Epithelial cell of esophagus (primary cell): ENCODE results near the gene MYRIP.
A peak's percentile ranks its signal among the peaks of the same experiment; 100 is the strongest.
"Not testable (repeated sequence)": the region's sequence is repeated elsewhere in the genome, so short reads cannot be mapped to it uniquely, and the experiment has no call there.

ENCODE experiments used
- DNase-seq: peaks from one replicate; pipeline ENCODE4 v3.0.0; 2010; ENCODE audit warnings: low read depth
- H3K4me3 ChIP-seq: 2 replicates; pipeline ENCODE4 v1.5.1; 2011; ENCODE audit warnings: mild to moderate bottlenecking, low read length, control low read depth
- CTCF ChIP-seq: IDR thresholded peaks from 2 replicates; pipeline ENCODE4 v1.5.1; 2011; ENCODE audit warnings: low read depth, mild to moderate bottlenecking, low read length, control low read depth, inconsistent platforms; ENCODE audit not compliant: insufficient read depth; ENCODE audit errors: missing control alignments

Gene MYRIP

GRCh38 chr3:40068636-40069035 lies 259.2 kb downstream of the MYRIP start:
- peak; percentile 97 for DNase-seq
- no peak for TF ChIP-seq CTCF
- no peak overlapping the region for H3K4me3 ChIP-seq

- TF ChIP-seq CTCF = no peak
- peak; percentile 31 for DNase-seq
- H3K4me3 ChIP-seq = no peak overlapping the region
Measured at GRCh38 chr3:40070816-40071215, 261.4 kb downstream of the MYRIP start.

GRCh38 chr3:40071683-40072238 lies 262.4 kb downstream of the MYRIP start:
- no peak for TF ChIP-seq CTCF
- no peak overlapping the region for H3K4me3 ChIP-seq
- no peak for DNase-seq

- no peak for DNase-seq
- no peak overlapping the region for H3K4me3 ChIP-seq
- no peak for TF ChIP-seq CTCF
Measured at GRCh38 chr3:40073310-40074007, 264.1 kb downstream of the MYRIP start.

- not testable (repeated sequence) for H3K4me3 ChIP-seq, DNase-seq
Measured at GRCh38 chr3:40077139-40077538, 267.7 kb downstream of the MYRIP start.

GRCh38 chr3:40077828-40078492 lies 268.6 kb downstream of the MYRIP start:
- not testable (repeated sequence) for DNase-seq, H3K4me3 ChIP-seq

- no peak overlapping the region for H3K4me3 ChIP-seq
- no peak for TF ChIP-seq CTCF
- no peak for DNase-seq
Measured at GRCh38 chr3:40078590-40078989, 269.2 kb downstream of the MYRIP start.
